Stimulated activated CD8-positive, alpha-beta memory T cell treated with anti-CD3 and anti-CD28 coated beads, Interleukin-2, amount 100 ng/mL, for 48 hours (primary cell): ENCODE results near the gene BAZ2B.

Experiments used
- DNase-seq, 2 donors: peaks; one replicate each; pipeline ENCODE4 v3.0.0-alpha.2; 2020; ENCODE audit warnings: low read depth in 2 of 2

BAZ2B gene

GRCh38 chr2:159615367-159616285 is 722 bp downstream of the BAZ2B start:
- peak; percentile 17 to 30 for DNase-seq

- DNase-seq, result no peak
Observed at GRCh38 chr2:159614534-159615366, 1.6 kb downstream of the BAZ2B start.

- no peak for DNase-seq
Observed at GRCh38 chr2:159613651-159614285, 2.6 kb downstream of the BAZ2B start.

- DNase-seq, result no peak
Observed at GRCh38 chr2:159613091-159613490, 3.3 kb downstream of the BAZ2B start.

GRCh38 chr2:159612255-159612901 is 4.0 kb downstream of the BAZ2B start:
- no peak for DNase-seq

GRCh38 chr2:159609811-159610549 is 6.4 kb downstream of the BAZ2B start:
- DNase-seq, result no peak

GRCh38 chr2:159608723-159609308 is 7.5 kb downstream of the BAZ2B start:
- DNase-seq, result no peak

GRCh38 chr2:159608108-159608507 is 8.2 kb downstream of the BAZ2B start:
- no peak for DNase-seq

GRCh38 chr2:159606287-159606686 is 10.1 kb downstream of the BAZ2B start:
- no peak for DNase-seq

GRCh38 chr2:159605441-159606178 is 10.7 kb downstream of the BAZ2B start:
- DNase-seq, result no peak

- no peak for DNase-seq
Observed at GRCh38 chr2:159604159-159604558, 12.2 kb downstream of the BAZ2B start.

- no peak for DNase-seq
Observed at GRCh38 chr2:159600752-159601151, 15.6 kb downstream of the BAZ2B start.

- no peak for DNase-seq
Observed at GRCh38 chr2:159595410-159596046, 20.8 kb downstream of the BAZ2B start.

- DNase-seq, result no peak
Observed at GRCh38 chr2:159592441-159592840, 23.9 kb downstream of the BAZ2B start.

GRCh38 chr2:159591221-159591620 is 25.1 kb downstream of the BAZ2B start:
- DNase-seq, result no peak

GRCh38 chr2:159589286-159589685 is 27.1 kb downstream of the BAZ2B start:
- no peak for DNase-seq

GRCh38 chr2:159586034-159586433 is 30.3 kb downstream of the BAZ2B start:
- no peak for DNase-seq

GRCh38 chr2:159585622-159586021 is 30.7 kb downstream of the BAZ2B start:
- DNase-seq, result no peak

GRCh38 chr2:159584796-159585195 is 31.6 kb downstream of the BAZ2B start:
- no peak for DNase-seq
